ENCODE data around the gene ESRRG.

ESRRG gene

GRCh38 chr1:216599851-216600250, 123.4 kb downstream of the ESRRG start:
- H3K4me3 ChIP-seq (ENCODE audit: low read depth in 1 of 2, low read length in 2 of 2): no peak overlapping the region
- no peaks in the 10 kb centered on the region for H3K9me3 ChIP-seq (ENCODE audit: low read length)
- H3K9ac ChIP-seq (ENCODE audit: low read length): no peak overlapping the region
- no peaks in the 10 kb centered on the region for H3K36me3 ChIP-seq (ENCODE audit: insufficient read depth, low read length)
- no peak overlapping the region for H3K27ac ChIP-seq (ENCODE audit: low read depth, low read length)
- no peaks in the 10 kb centered on the region for H3K27me3 ChIP-seq (ENCODE audit: control insufficient read depth in 1 of 2, insufficient read depth in 2 of 2, low read length in 2 of 2)
- H3K4me1 ChIP-seq (ENCODE audit: insufficient read depth, low read length): no peaks in the 10 kb centered on the region

- Histone ChIP-seq H3K4me1 (ENCODE audit: insufficient read depth, low read length) (no peaks in the 10 kb centered on the region), H3K9ac (ENCODE audit: low read length) (no peak overlapping the region), H3K4me3 (ENCODE audit: low read depth in 1 of 2, low read length in 2 of 2) (no peak overlapping the region), H3K27ac (ENCODE audit: low read depth, low read length) (no peak overlapping the region), H3K27me3 (ENCODE audit: control insufficient read depth in 1 of 2, insufficient read depth in 2 of 2, low read length in 2 of 2) (no peaks in the 10 kb centered on the region), H3K36me3 (ENCODE audit: insufficient read depth, low read length) (no peaks in the 10 kb centered on the region), H3K9me3 (ENCODE audit: low read length) (no peaks in the 10 kb centered on the region)
These were observed 124.8 kb downstream of the ESRRG start for GRCh38 chr1:216598448-216598847.

GRCh38 chr1:216596281-216596862, 126.9 kb downstream of the ESRRG start:
- Histone ChIP-seq H3K27me3 (ENCODE audit: control insufficient read depth in 1 of 2, insufficient read depth in 2 of 2, low read length in 2 of 2) (no peaks in the 10 kb centered on the region), H3K9me3 (ENCODE audit: low read length) (no peaks in the 10 kb centered on the region), H3K36me3 (ENCODE audit: insufficient read depth, low read length) (no peaks in the 10 kb centered on the region), H3K4me1 (ENCODE audit: insufficient read depth, low read length) (no peaks in the 10 kb centered on the region), H3K9ac (ENCODE audit: low read length) (no peak overlapping the region), H3K4me3 (ENCODE audit: low read depth in 1 of 2, low read length in 2 of 2) (no peak overlapping the region), H3K27ac (ENCODE audit: low read depth, low read length) (no peak overlapping the region)

DNA sequence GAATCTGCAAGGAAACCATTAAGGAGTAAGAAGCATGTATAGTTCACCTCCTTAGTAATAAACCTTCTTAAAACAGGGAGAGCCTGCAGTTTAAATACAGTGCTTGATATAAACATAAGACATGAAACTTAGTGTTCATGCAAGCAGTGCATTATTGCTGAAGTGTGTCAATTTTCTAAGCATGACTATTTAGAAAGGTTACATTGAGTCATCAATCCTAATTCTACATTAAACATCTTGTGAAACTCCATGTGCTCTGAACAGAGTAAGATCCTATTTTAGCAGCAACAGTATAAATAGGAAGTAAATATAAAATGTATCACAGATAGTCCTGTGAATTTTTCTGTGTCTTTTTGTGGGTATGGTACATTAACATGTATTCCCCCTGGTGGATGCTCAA, 135.5 kb downstream of the ESRRG start:
- H3K27ac ChIP-seq (ENCODE audit: low read depth, low read length): no peak overlapping the region
- H3K36me3 ChIP-seq (ENCODE audit: insufficient read depth, low read length): no peaks in the 10 kb centered on the region
- no peaks in the 10 kb centered on the region for H3K9me3 ChIP-seq (ENCODE audit: low read length)
- H3K9ac ChIP-seq (ENCODE audit: low read length): no peak overlapping the region
- no peaks in the 10 kb centered on the region for H3K27me3 ChIP-seq (ENCODE audit: control insufficient read depth in 1 of 2, insufficient read depth in 2 of 2, low read length in 2 of 2)
- no peak overlapping the region for H3K4me3 ChIP-seq (ENCODE audit: low read depth in 1 of 2, low read length in 2 of 2)
- H3K4me1 ChIP-seq (ENCODE audit: insufficient read depth, low read length): no peaks in the 10 kb centered on the region

- Histone ChIP-seq H3K9me3 (ENCODE audit: low read length) (no peaks in the 10 kb centered on the region), H3K36me3 (ENCODE audit: insufficient read depth, low read length) (no peaks in the 10 kb centered on the region), H3K9ac (ENCODE audit: low read length) (no peak overlapping the region), H3K4me3 (ENCODE audit: low read depth in 1 of 2, low read length in 2 of 2) (no peak overlapping the region), H3K4me1 (ENCODE audit: insufficient read depth, low read length) (no peaks in the 10 kb centered on the region), H3K27me3 (ENCODE audit: control insufficient read depth in 1 of 2, insufficient read depth in 2 of 2, low read length in 2 of 2) (no peaks in the 10 kb centered on the region), H3K27ac (ENCODE audit: low read depth, low read length) (no peak overlapping the region)
These were observed 141.1 kb downstream of the ESRRG start for GRCh38 chr1:216582151-216582550.

GRCh38 chr1:216580538-216581057, 142.6 kb downstream of the ESRRG start:
- Histone ChIP-seq H3K27ac (ENCODE audit: low read depth, low read length) (no peak overlapping the region), H3K9ac (ENCODE audit: low read length) (no peak overlapping the region), H3K4me3 (ENCODE audit: low read depth in 1 of 2, low read length in 2 of 2) (no peak overlapping the region), H3K27me3 (ENCODE audit: control insufficient read depth in 1 of 2, insufficient read depth in 2 of 2, low read length in 2 of 2) (no peaks in the 10 kb centered on the region), H3K4me1 (ENCODE audit: insufficient read depth, low read length) (no peaks in the 10 kb centered on the region), H3K9me3 (ENCODE audit: low read length) (no peaks in the 10 kb centered on the region), H3K36me3 (ENCODE audit: insufficient read depth, low read length) (no peaks in the 10 kb centered on the region)

GRCh38 chr1:216576234-216576937, 146.8 kb downstream of the ESRRG start:
- H3K4me1 ChIP-seq (ENCODE audit: insufficient read depth, low read length): no peaks in the 10 kb centered on the region
- H3K27ac ChIP-seq (ENCODE audit: low read depth, low read length): no peak overlapping the region
- H3K9me3 ChIP-seq (ENCODE audit: low read length): no peaks in the 10 kb centered on the region
- no peaks in the 10 kb centered on the region for H3K36me3 ChIP-seq (ENCODE audit: insufficient read depth, low read length)
- H3K4me3 ChIP-seq (ENCODE audit: low read depth in 1 of 2, low read length in 2 of 2): no peak overlapping the region
- H3K27me3 ChIP-seq (ENCODE audit: control insufficient read depth in 1 of 2, insufficient read depth in 2 of 2, low read length in 2 of 2): no peaks in the 10 kb centered on the region
- H3K9ac ChIP-seq (ENCODE audit: low read length): no peak overlapping the region

DNA sequence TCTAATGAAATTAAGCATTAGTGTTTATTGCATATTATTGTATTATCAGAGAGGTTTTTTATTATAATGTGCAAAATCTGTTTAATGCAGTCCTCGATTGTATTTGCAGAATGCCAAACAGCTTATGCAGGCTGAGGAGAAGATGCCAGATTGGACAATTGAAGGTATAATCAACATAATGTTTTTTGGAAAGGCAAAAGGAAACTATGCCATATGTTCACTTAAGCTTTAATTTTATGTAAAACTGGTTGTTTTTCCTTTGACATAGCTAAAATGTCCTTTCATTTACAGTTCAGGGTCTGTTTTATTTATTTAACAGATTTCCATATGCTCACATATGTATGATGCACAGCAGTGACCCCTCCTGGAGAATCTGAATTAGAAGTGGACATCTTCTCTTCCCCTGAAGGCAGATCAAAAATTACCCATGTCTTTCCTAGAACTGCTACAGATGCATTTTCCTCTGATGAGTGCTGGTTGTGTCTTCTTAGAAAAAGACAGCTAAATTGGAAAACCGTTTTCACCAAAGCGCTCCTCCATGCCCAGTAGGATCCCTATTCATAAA, 156.5 kb downstream of the ESRRG start:
- Histone ChIP-seq H3K27ac (ENCODE audit: low read depth, low read length) (no peak overlapping the region), H3K36me3 (ENCODE audit: insufficient read depth, low read length) (no peaks in the 10 kb centered on the region), H3K27me3 (ENCODE audit: control insufficient read depth in 1 of 2, insufficient read depth in 2 of 2, low read length in 2 of 2) (no peaks in the 10 kb centered on the region), H3K4me3 (ENCODE audit: low read depth in 1 of 2, low read length in 2 of 2) (no peak overlapping the region), H3K9me3 (ENCODE audit: low read length) (no peaks in the 10 kb centered on the region), H3K9ac (ENCODE audit: low read length) (no peak overlapping the region), H3K4me1 (ENCODE audit: insufficient read depth, low read length) (no peaks in the 10 kb centered on the region)

DNA sequence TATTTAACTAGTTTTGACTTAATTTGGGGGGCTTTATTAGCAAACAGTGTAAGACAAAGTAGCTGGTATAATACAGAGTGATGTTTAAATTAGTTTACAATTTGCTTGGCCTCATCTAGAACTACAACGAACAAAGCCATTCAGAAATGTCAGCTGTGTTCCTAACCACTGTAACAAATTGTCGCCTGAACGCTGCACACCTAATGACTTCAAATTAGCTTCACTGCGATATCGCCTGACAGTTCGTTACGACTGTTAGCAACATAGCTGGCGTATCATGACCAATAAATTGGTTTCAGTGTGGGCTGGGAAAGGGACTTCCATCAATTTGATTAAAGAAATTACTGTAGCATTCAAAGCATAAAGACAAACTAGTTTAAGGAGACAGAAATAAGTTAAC, 160.1 kb downstream of the ESRRG start:
- H3K9ac ChIP-seq (ENCODE audit: low read length): no peak overlapping the region
- H3K9me3 ChIP-seq (ENCODE audit: low read length): no peaks in the 10 kb centered on the region
- H3K4me1 ChIP-seq (ENCODE audit: insufficient read depth, low read length): no peaks in the 10 kb centered on the region
- no peaks in the 10 kb centered on the region for H3K27me3 ChIP-seq (ENCODE audit: control insufficient read depth in 1 of 2, insufficient read depth in 2 of 2, low read length in 2 of 2)
- no peak overlapping the region for H3K27ac ChIP-seq (ENCODE audit: low read depth, low read length)
- no peaks in the 10 kb centered on the region for H3K36me3 ChIP-seq (ENCODE audit: insufficient read depth, low read length)
- H3K4me3 ChIP-seq (ENCODE audit: low read depth in 1 of 2, low read length in 2 of 2): no peak overlapping the region

- H3K27me3 ChIP-seq (ENCODE audit: control insufficient read depth in 1 of 2, insufficient read depth in 2 of 2, low read length in 2 of 2): no peaks in the 10 kb centered on the region
These were observed 160.8 kb downstream of the ESRRG start for GRCh38 chr1:216562383-216562782.

DNA sequence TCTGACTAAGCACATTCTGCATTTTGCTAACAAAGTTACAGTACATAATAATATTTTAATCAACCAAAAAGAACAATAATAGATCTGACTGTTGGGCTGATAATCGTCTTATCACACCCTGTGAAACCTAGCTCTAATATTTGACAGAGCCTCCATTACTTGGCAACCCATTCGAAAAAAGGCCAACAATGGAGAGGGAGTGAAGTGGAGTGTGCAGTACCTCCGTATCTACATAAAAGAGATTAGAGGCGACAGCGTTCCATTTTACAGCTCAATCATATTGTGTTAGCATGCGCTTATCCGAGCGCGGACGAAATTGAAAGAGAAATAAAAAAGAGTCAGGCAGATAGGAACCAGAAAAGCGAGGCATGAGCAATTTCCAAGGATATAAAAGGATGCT, 162.7 kb downstream of the ESRRG start:
- Histone ChIP-seq H3K36me3 (ENCODE audit: insufficient read depth, low read length) (no peaks in the 10 kb centered on the region), H3K4me3 (ENCODE audit: low read depth in 1 of 2, low read length in 2 of 2) (no peak overlapping the region), H3K27me3 (ENCODE audit: control insufficient read depth in 1 of 2, insufficient read depth in 2 of 2, low read length in 2 of 2) (no peaks in the 10 kb centered on the region), H3K9me3 (ENCODE audit: low read length) (no peaks in the 10 kb centered on the region), H3K27ac (ENCODE audit: low read depth, low read length) (no peak overlapping the region), H3K9ac (ENCODE audit: low read length) (no peak overlapping the region), H3K4me1 (ENCODE audit: insufficient read depth, low read length) (no peaks in the 10 kb centered on the region)

More at GRCh38 chr1:216562383-216562782, 160.8 kb downstream of the ESRRG start:
- H3K9me3 ChIP-seq (ENCODE audit: low read length): no peaks in the 10 kb centered on the region
- no peak overlapping the region for H3K9ac ChIP-seq (ENCODE audit: low read length)
- H3K4me1 ChIP-seq (ENCODE audit: insufficient read depth, low read length): no peaks in the 10 kb centered on the region
- H3K36me3 ChIP-seq (ENCODE audit: insufficient read depth, low read length): no peaks in the 10 kb centered on the region
- H3K4me3 ChIP-seq (ENCODE audit: low read depth in 1 of 2, low read length in 2 of 2): no peak overlapping the region
- no peak overlapping the region for H3K27ac ChIP-seq (ENCODE audit: low read depth, low read length)

Data from muscle layer of colon (tissue), 2 donors.